Body of pancreas (tissue), 4 donors: ENCODE data around the gene TMEM151A. TPM values are rescaled to one million over a fixed set of nuclear protein-coding genes. Genes with fewer than 3 reads are reported as not detected.

ENCODE experiments used
- ATAC-seq: fragments of 150-250 bp; one replicate; pipeline ENCODE4 v1.9.1; 2016
- DNase-seq, 4 donors: peaks; one replicate each; pipeline ENCODE4 v3.0.0-alpha.2; 2019
- H3K27ac ChIP-seq, 4 donors: fragments of 200-600 bp; sonication (generic); 1 replicate in 3 of 4; 2 replicates in 1 of 4; pipeline versions ENCODE4 v1.5.1 to v1.6.1; 2016 to 2019; ENCODE audit warnings: mild to moderate bottlenecking in 1 of 4, mixed read lengths in 1 of 4, moderate library complexity in 1 of 4
- H3K27me3 ChIP-seq, 2 donors: fragments of 200-600 bp; sonication (generic); one replicate each; pipeline ENCODE4 v1.6.0; 2016; ENCODE audit warnings: mild to moderate bottlenecking in 1 of 2
- H3K36me3 ChIP-seq, 2 donors: fragments of 200-600 bp; sonication (generic); replicated peaks in 1 of 2; 2 replicates each; pipeline ENCODE4 v1.5.1; 2016; ENCODE audit warnings: low read depth in 2 of 2; ENCODE audit not compliant: insufficient read depth in 1 of 2
- H3K4me1 ChIP-seq: fragments of 200-600 bp; sonication (generic); one replicate; pipeline ENCODE4 v1.6.0; 2016
- H3K4me3 ChIP-seq, 2 donors: fragments of 200-600 bp; sonication (generic); 1 replicate in 1 of 2; 2 replicates in 1 of 2; pipeline ENCODE4 v1.5.1; 2016 to 2019
- H3K9me3 ChIP-seq, 3 donors: fragments of 200-600 bp; sonication (generic); 1 replicate in 2 of 3; 2 replicates in 1 of 3; pipeline ENCODE4 v1.5.1; 2016
- CTCF ChIP-seq, 7 experiments: fragments of 450-650 bp in 4 of 7; fragments of 200-600 bp in 3 of 7; sonication (generic) in 3 of 7; IDR thresholded peaks; one replicate each; pipeline ENCODE4 v1.5.1; 2016 to 2019; ENCODE audit warnings: antibody characterized with exemption in 7 of 7
- POLR2A ChIP-seq, 3 donors: fragments of 450-650 bp; IDR thresholded peaks; one replicate each; pipeline ENCODE4 v1.6.1; 2016; ENCODE audit warnings: antibody characterized with exemption in 3 of 3, mild to moderate bottlenecking in 2 of 3
- WGBS, 2 donors: methylation state at CpG; one replicate each; pipeline ENCODE4 v1.1.5; 2017; 5-methylcytosine and 5-hydroxymethylcytosine counted together
- intact Hi-C: fragments of 100-400 bp; cut with DNase I; formaldehyde crosslinking; loops from one replicate; pipeline ENCODE4 v1.15.1; 2023
- total RNA-seq, 2 donors: library from RNA; depleted of rRNA; stranded (reverse); fragments of >200 nt; gene quantifications; one replicate each; pipeline ENCODE4 v1.1.0, GENCODE V29; 2016

TMEM151A gene
- total RNA-seq, 2 donors from 2014 or later: 1.6 to 2.1 TPM

GRCh38 chr11:66326261-66327111, 34.8 kb downstream of the TMEM151A start:
- Histone ChIP-seq H3K27ac (peak overlapping the region in 1 of 4 donors; percentile 43), H3K4me3 (no peak overlapping the region), H3K27me3 (no peaks in the 10 kb centered on the region), H3K4me1 (peaks cover 11% of the 10 kb centered on the region), H3K9me3 (no peaks in the 10 kb centered on the region), H3K36me3 (no peaks in the 10 kb centered on the region)
- intact Hi-C loops: no loop called here
- 52 to 62% methylated on average over 9 to 21 of the region's 21 CpGs for WGBS, 2 donors
- ATAC-seq: no peak
- no peak for TF ChIP-seq POLR2A (IDR thresholded peaks at IDR 0.05)
- TF ChIP-seq CTCF (IDR thresholded peaks at IDR 0.05): no peak
- no peak for DNase-seq

GRCh38 chr11:66327171-66328030, 35.7 kb downstream of the TMEM151A start:
- DNase-seq (no peak), ATAC-seq (no peak)
- Histone ChIP-seq H3K4me3 (no peak overlapping the region), H3K4me1 (peaks cover 11% of the 10 kb centered on the region), H3K27me3 (no peaks in the 10 kb centered on the region), H3K27ac (peak overlapping the region in 2 of 4 donors; percentile 2 to 9), H3K9me3 (no peaks in the 10 kb centered on the region), H3K36me3 (no peaks in the 10 kb centered on the region)
- no peak for TF ChIP-seq CTCF (IDR thresholded peaks at IDR 0.05)
- TF ChIP-seq POLR2A (IDR thresholded peaks at IDR 0.05): no peak
- WGBS, 2 donors: 68 to 84% methylated on average over 8 of the region's 10 CpGs
- intact Hi-C loops: no loop called here

- Histone ChIP-seq H3K4me1 (peaks cover 11% of the 10 kb centered on the region), H3K4me3 (no peak overlapping the region), H3K9me3 (no peaks in the 10 kb centered on the region), H3K36me3 (no peaks in the 10 kb centered on the region), H3K27me3 (no peaks in the 10 kb centered on the region), H3K27ac (no peak overlapping the region)
- no peak for ATAC-seq
- DNase-seq: no peak
- intact Hi-C loops: no loop called here
- 0 to 69% methylated on average over 1 to 3 of the region's 3 CpGs for WGBS, 2 donors
- no peak for TF ChIP-seq CTCF (IDR thresholded peaks at IDR 0.05)
- TF ChIP-seq POLR2A (IDR thresholded peaks at IDR 0.05): no peak
Observed at GRCh38 chr11:66328031-66328301, 36.3 kb downstream of the TMEM151A start.

GRCh38 chr11:66328302-66329144, 36.8 kb downstream of the TMEM151A start:
- Histone ChIP-seq H3K27ac (peak overlapping the region in 2 of 4 donors; percentile 23 to 25), H3K4me3 (no peak overlapping the region), H3K4me1 (peaks cover 11% of the 10 kb centered on the region), H3K9me3 (no peaks in the 10 kb centered on the region), H3K27me3 (no peaks in the 10 kb centered on the region), H3K36me3 (no peaks in the 10 kb centered on the region)
- TF ChIP-seq POLR2A (IDR thresholded peaks at IDR 0.05) (no peak), CTCF (IDR thresholded peaks at IDR 0.05) (peak; percentile 86 to 94 (median 88))
- peak; percentile 74 to 78 (median 76) for DNase-seq
- intact Hi-C loops: no loop called here
- ATAC-seq: peak; percentile 91
- whole genome bisulfite sequencing, 2 donors: 11 to 13% methylated on average over 12 to 19 of the region's 19 CpGs
